Measurements from ENCODE around the gene SAMD14. TPM values are rescaled to one million over a fixed set of nuclear protein-coding genes. Genes with fewer than 3 reads are reported as not detected.

The SAMD14 gene
- total and polyA plus RNA-seq, 2 donors (not counting 1 experiment from before 2014, with no cell fraction given): 2.1 to 3.8 TPM

- Histone ChIP-seq H2AFZ (ENCODE audit: low read length) (no peak overlapping the region), H3K79me2 (ENCODE audit: control insufficient read depth, insufficient read depth, low read length) (no peaks in the 10 kb centered on the region), H3K4me1 (ENCODE audit: control insufficient read depth, extremely low read depth, insufficient read depth, low read length) (peaks cover 3% of the 10 kb centered on the region), H4K20me1 (ENCODE audit: control insufficient read depth, extremely low read depth, insufficient read depth, low read length) (no peaks in the 10 kb centered on the region), H3K27me3 (ENCODE audit: control insufficient read depth, insufficient read depth, low read length) (no peaks in the 10 kb centered on the region), H3K36me3 (ENCODE audit: control insufficient read depth, insufficient read depth, low read length) (no peaks in the 10 kb centered on the region), H3K4me3 (replicated peaks in 1 of 4; ENCODE audit: control extremely low read depth in 1 of 4, insufficient read depth in 1 of 4, low read depth in 3 of 4, low read length in 4 of 4) (no peak overlapping the region), H3K9ac (ENCODE audit: insufficient read depth, low read length) (no peak overlapping the region), H3K27ac (ENCODE audit: insufficient read depth, low read length) (no peak overlapping the region), H3K9me3 (ENCODE audit: control insufficient read depth, insufficient read depth, low read depth, low read length) (no peaks in the 10 kb centered on the region), H3K4me2 (ENCODE audit: extremely low read depth, insufficient read depth, low read length) (no peak overlapping the region)
- no peak for DNase-seq (ENCODE audit: low read depth in 2 of 2)
- no peak for TF ChIP-seq EZH2 (IDR thresholded peaks at IDR 0.05; ENCODE audit: low read length, missing control alignments)
- no peak for TF ChIP-seq CTCF (conservative IDR thresholded peaks at IDR 0.05 in 1 of 2, IDR thresholded peaks at IDR 0.05 in 1 of 2; ENCODE audit: low read depth in 1 of 2, low read length in 2 of 2)
These were observed 32.7 kb upstream of the SAMD14 start for GRCh38 chr17:50162466-50163254.

- no peak overlapping the region for H3K9ac ChIP-seq (ENCODE audit: insufficient read depth, low read length)
- no peak for TF ChIP-seq EZH2 (IDR thresholded peaks at IDR 0.05; ENCODE audit: low read length, missing control alignments)
- no peak for TF ChIP-seq CTCF (conservative IDR thresholded peaks at IDR 0.05 in 1 of 2, IDR thresholded peaks at IDR 0.05 in 1 of 2; ENCODE audit: low read depth in 1 of 2, low read length in 2 of 2)
- peak overlapping the region; percentile 91 for H3K4me2 ChIP-seq (ENCODE audit: extremely low read depth, insufficient read depth, low read length)
- DNase-seq (ENCODE audit: low read depth in 2 of 2): no peak
- no peaks in the 10 kb centered on the region for H3K36me3 ChIP-seq (ENCODE audit: control insufficient read depth, insufficient read depth, low read length)
- H3K27ac ChIP-seq (ENCODE audit: insufficient read depth, low read length): no peak overlapping the region
- peaks cover 3% of the 10 kb centered on the region for H3K4me1 ChIP-seq (ENCODE audit: control insufficient read depth, extremely low read depth, insufficient read depth, low read length)
- H4K20me1 ChIP-seq (ENCODE audit: control insufficient read depth, extremely low read depth, insufficient read depth, low read length): no peaks in the 10 kb centered on the region
- no peaks in the 10 kb centered on the region for H3K27me3 ChIP-seq (ENCODE audit: control insufficient read depth, insufficient read depth, low read length)
- peak overlapping the region in 2 of 4 experiments; percentile 40 to 75 for H3K4me3 ChIP-seq (replicated peaks in 1 of 4; ENCODE audit: control extremely low read depth in 1 of 4, insufficient read depth in 1 of 4, low read depth in 3 of 4, low read length in 4 of 4)
- no peaks in the 10 kb centered on the region for H3K79me2 ChIP-seq (ENCODE audit: control insufficient read depth, insufficient read depth, low read length)
- no peaks in the 10 kb centered on the region for H3K9me3 ChIP-seq (ENCODE audit: control insufficient read depth, insufficient read depth, low read depth, low read length)
- H2AFZ ChIP-seq (ENCODE audit: low read length): peak overlapping the region; percentile 8
These were observed 31.9 kb upstream of the SAMD14 start for GRCh38 chr17:50161911-50162288.

GRCh38 chr17:50161023-50161910 is 31.3 kb upstream of the SAMD14 start:
- H3K9ac ChIP-seq (ENCODE audit: insufficient read depth, low read length): peak overlapping the region; percentile 48
- peak overlapping the region; percentile 91 for H3K4me2 ChIP-seq (ENCODE audit: extremely low read depth, insufficient read depth, low read length)

More at GRCh38 chr17:50161023-50161910, 31.3 kb upstream of the SAMD14 start:
- Histone ChIP-seq H4K20me1 (ENCODE audit: control insufficient read depth, extremely low read depth, insufficient read depth, low read length) (no peaks in the 10 kb centered on the region), H3K4me1 (ENCODE audit: control insufficient read depth, extremely low read depth, insufficient read depth, low read length) (peaks cover 2% of the 10 kb centered on the region), H3K79me2 (ENCODE audit: control insufficient read depth, insufficient read depth, low read length) (no peaks in the 10 kb centered on the region), H2AFZ (ENCODE audit: low read length) (peak overlapping the region; percentile 79), H3K27ac (ENCODE audit: insufficient read depth, low read length) (peak overlapping the region; percentile 71), H3K36me3 (ENCODE audit: control insufficient read depth, insufficient read depth, low read length) (no peaks in the 10 kb centered on the region), H3K9me3 (ENCODE audit: control insufficient read depth, insufficient read depth, low read depth, low read length) (no peaks in the 10 kb centered on the region), H3K4me3 (replicated peaks in 1 of 4; ENCODE audit: control extremely low read depth in 1 of 4, insufficient read depth in 1 of 4, low read depth in 3 of 4, low read length in 4 of 4) (peak overlapping the region; percentile 55 to 77 (median 68)), H3K27me3 (ENCODE audit: control insufficient read depth, insufficient read depth, low read length) (no peaks in the 10 kb centered on the region)
- TF ChIP-seq EZH2 (IDR thresholded peaks at IDR 0.05; ENCODE audit: low read length, missing control alignments) (no peak), CTCF (conservative IDR thresholded peaks at IDR 0.05 in 1 of 2, IDR thresholded peaks at IDR 0.05 in 1 of 2; ENCODE audit: low read depth in 1 of 2, low read length in 2 of 2) (peak; percentile 69 to 80)
- DNase-seq (ENCODE audit: low read depth in 2 of 2): peak; percentile 82 to 87
